H1 (cell line): Measurements from ENCODE around the gene COLEC12. TPM values are rescaled to one million over a fixed set of nuclear protein-coding genes. Genes with fewer than 3 reads are reported as not detected.
A peak's percentile ranks its signal among the peaks of the same experiment; 100 is the strongest.

Experiments
- CTCF ChIA-PET: fragments of 300-600 bp; sonication (Branson Sonifier 250); formaldehyde crosslinking; loops from one replicate; lab custom pipeline; 2021; ENCODE audit not compliant: partially characterized antibody; lab: Charles Lee
- POLR2A ChIA-PET: fragments of 300-600 bp; sonication (Branson Sonifier 250); formaldehyde crosslinking; loops from one replicate; lab custom pipeline; 2021; ENCODE audit warnings: inconsistent platforms; ENCODE audit not compliant: partially characterized antibody; lab: Charles Lee
- DNase-seq, 2 experiments: peaks; one replicate each; pipeline versions ENCODE4 v3.0.0 to v3.0.0-alpha.2; 2010 to 2022; ENCODE audit warnings: low spot score in 2 of 2, low read depth in 1 of 2, mixed read lengths in 1 of 2
- FAIRE-seq: peaks from 2 replicates; lab custom pipeline; 2011; peaks lifted over from hg19 to GRCh38; lab: Jason Lieb, UNC
- H2AFZ ChIP-seq: 2 replicates; pipeline ENCODE4 v1.8.1; 2012; ENCODE audit warnings: low read length, inconsistent platforms
- H2AK5ac ChIP-seq: 2 replicates; pipeline ENCODE4 v1.6.1; 2013; ENCODE audit warnings: low read depth, low read length
- H2BK120ac ChIP-seq: replicated peaks from 2 replicates; pipeline ENCODE3; 2013; ENCODE audit warnings: low read depth, low read length, inconsistent platforms
- H2BK12ac ChIP-seq: 2 replicates; pipeline ENCODE4 v1.6.1; 2013; ENCODE audit warnings: low read depth, low read length
- H2BK15ac ChIP-seq: 2 replicates; pipeline ENCODE4 v1.6.1; 2013; ENCODE audit warnings: low read length
- H2BK20ac ChIP-seq: 2 replicates; pipeline ENCODE4 v1.6.1; 2013; ENCODE audit warnings: low read length
- H2BK5ac ChIP-seq: 2 replicates; pipeline ENCODE4 v1.6.1; 2013; ENCODE audit warnings: low read depth, low read length
- H3K14ac ChIP-seq: 2 replicates; pipeline ENCODE4 v1.6.1; 2013; ENCODE audit warnings: inconsistent platforms; ENCODE audit not compliant: insufficient read length
- H3K18ac ChIP-seq: 2 replicates; pipeline ENCODE4 v1.6.1; 2013; ENCODE audit warnings: low read length; ENCODE audit errors: extremely low read depth
- H3K23ac ChIP-seq: 2 replicates; pipeline ENCODE4 v1.6.1; 2013; ENCODE audit warnings: inconsistent platforms; ENCODE audit not compliant: insufficient read length
- H3K23me2 ChIP-seq: 2 replicates; pipeline ENCODE4 v1.6.1; 2013; ENCODE audit warnings: low read depth, low read length
- H3K27ac ChIP-seq: 2 replicates; pipeline ENCODE4 v1.6.1; 2011; ENCODE audit warnings: low read depth, low read length, inconsistent platforms
- H3K27me3 ChIP-seq, 4 experiments: replicated peaks in 1 of 4; 1 replicate in 1 of 4; 2 replicates in 3 of 4; pipeline versions ENCODE4 v1.6.1 to v1.8.1; 2011 to 2013; ENCODE audit warnings: low read length in 3 of 4, mild to moderate bottlenecking in 3 of 4, inconsistent platforms in 2 of 4, mixed read lengths in 2 of 4, moderate library complexity in 1 of 4; ENCODE audit not compliant: control insufficient read depth in 3 of 4, insufficient read depth in 3 of 4; ENCODE audit errors: extremely low read depth in 1 of 4
- H3K36me3 ChIP-seq, 4 experiments: 2 replicates each; pipeline versions ENCODE4 v1.6.1 to v1.8.1; 2011 to 2013; ENCODE audit warnings: mild to moderate bottlenecking in 4 of 4, low read length in 3 of 4, moderate library complexity in 2 of 4, control low read depth in 1 of 4, inconsistent platforms in 1 of 4; ENCODE audit not compliant: insufficient read depth in 4 of 4, control insufficient read depth in 2 of 4
- H3K4ac ChIP-seq: replicated peaks from 2 replicates; pipeline ENCODE3; 2013; ENCODE audit warnings: low read length, low read depth, mixed read lengths, inconsistent platforms; ENCODE audit not compliant: insufficient read length
- H3K4me1 ChIP-seq, 4 experiments: replicated peaks in 1 of 4; 1 replicate in 1 of 4; 2 replicates in 3 of 4; pipeline versions ENCODE4 v1.6.1 to v1.8.1; 2011 to 2013; ENCODE audit warnings: low read length in 3 of 4, inconsistent platforms in 2 of 4, mixed read lengths in 1 of 4; ENCODE audit not compliant: insufficient read depth in 4 of 4, control insufficient read depth in 3 of 4
- H3K4me2 ChIP-seq, 2 experiments: 2 replicates each; pipeline versions ENCODE4 v1.6.1 to v1.8.1; 2011 to 2013; ENCODE audit warnings: low read depth in 2 of 2, low read length in 2 of 2, control low read depth in 1 of 2, inconsistent platforms in 1 of 2, mild to moderate bottlenecking in 1 of 2; ENCODE audit not compliant: insufficient read depth in 1 of 2
- H3K4me3 ChIP-seq, 4 experiments: fragments of 200-600, 300-600 bp in 1 of 4; sonication (generic), shearing (Covaris generic), sonication (Bioruptor Twin) in 1 of 4; 2 replicates each; pipeline versions ENCODE4 v1.5.1 to v1.8.1; 2011 to 2016; ENCODE audit warnings: low read length in 4 of 4, low read depth in 3 of 4, control low read depth in 2 of 4, inconsistent platforms in 2 of 4, mild to moderate bottlenecking in 2 of 4, mixed read lengths in 1 of 4, moderate library complexity in 1 of 4; ENCODE audit not compliant: insufficient read depth in 2 of 4; ENCODE audit errors: extremely low read depth in 1 of 4
- H3K56ac ChIP-seq: replicated peaks from 2 replicates; pipeline ENCODE3; 2013; ENCODE audit warnings: low read depth, mild to moderate bottlenecking, mixed read lengths, low read length, inconsistent platforms; ENCODE audit not compliant: insufficient read length
- H3K79me1 ChIP-seq: 2 replicates; pipeline ENCODE4 v1.6.1; 2013; ENCODE audit warnings: low read depth, low read length, control low read depth
- H3K79me2 ChIP-seq, 2 experiments: 2 replicates each; pipeline versions ENCODE4 v1.6.1 to v1.8.1; 2012 to 2013; ENCODE audit warnings: low read length in 2 of 2, mild to moderate bottlenecking in 2 of 2, inconsistent platforms in 1 of 2; ENCODE audit not compliant: insufficient read depth in 2 of 2, control insufficient read depth in 1 of 2
- H3K9ac ChIP-seq, 4 experiments: replicated peaks in 1 of 4; 1 replicate in 1 of 4; 2 replicates in 3 of 4; pipeline versions ENCODE4 v1.6.1 to v1.8.1; 2011 to 2013; ENCODE audit warnings: low read depth in 3 of 4, low read length in 3 of 4, control low read depth in 2 of 4, mild to moderate bottlenecking in 2 of 4, moderate library complexity in 2 of 4, inconsistent platforms in 1 of 4; ENCODE audit errors: extremely low read depth in 1 of 4
- H3K9me3 ChIP-seq, 2 experiments: 2 replicates each; pipeline versions ENCODE4 v1.6.1 to v1.8.1; 2012 to 2013; ENCODE audit warnings: mild to moderate bottlenecking in 2 of 2, moderate library complexity in 2 of 2, control low read depth in 1 of 2, inconsistent platforms in 1 of 2, low read depth in 1 of 2, low read length in 1 of 2, mixed read lengths in 1 of 2; ENCODE audit not compliant: insufficient read depth in 2 of 2
- H4K20me1 ChIP-seq, 2 experiments: replicated peaks in 1 of 2; 2 replicates each; pipeline versions ENCODE3 to v1.8.1; 2011 to 2013; ENCODE audit warnings: inconsistent platforms in 2 of 2, low read length in 2 of 2, mild to moderate bottlenecking in 1 of 2; ENCODE audit not compliant: insufficient read depth in 2 of 2, control insufficient read depth in 1 of 2
- H4K5ac ChIP-seq: 2 replicates; pipeline ENCODE4 v1.6.1; 2013; ENCODE audit warnings: low read length, low read depth, mixed read lengths, inconsistent platforms; ENCODE audit not compliant: insufficient read length
- H4K8ac ChIP-seq: 2 replicates; pipeline ENCODE4 v1.8.0; 2013; ENCODE audit warnings: mild to moderate bottlenecking, moderate library complexity, low read length, inconsistent platforms; ENCODE audit not compliant: insufficient read depth; ENCODE audit errors: extremely low read depth
- H4K91ac ChIP-seq: replicated peaks from 2 replicates; pipeline ENCODE3; 2013; ENCODE audit warnings: low read length, mixed read lengths, inconsistent platforms; ENCODE audit not compliant: insufficient read length
- BACH1 ChIP-seq: IDR thresholded peaks from 2 replicates; pipeline ENCODE4 v1.6.1; 2012; ENCODE audit warnings: low read length, improper control_type of control experiment
- CEBPB ChIP-seq: IDR thresholded peaks from 2 replicates; pipeline ENCODE4 v1.6.1; 2012; ENCODE audit warnings: low read depth, low read length
- GTF2F1 ChIP-seq: IDR thresholded peaks from 2 replicates; pipeline ENCODE4 v1.6.1; 2012; ENCODE audit warnings: low read depth, low read length, improper control_type of control experiment, borderline replicate concordance
- POLR2A ChIP-seq, 2 experiments: IDR thresholded peaks; 1 replicate in 1 of 2; 2 replicates in 1 of 2; pipeline ENCODE4 v1.6.1; 2011; ENCODE audit warnings: low read depth in 2 of 2, low read length in 2 of 2, mild to moderate bottlenecking in 2 of 2; ENCODE audit errors: control extremely low read depth in 1 of 2
- RBBP5 ChIP-seq: IDR thresholded peaks from 2 replicates; pipeline ENCODE4 v1.7.1; 2012; ENCODE audit warnings: low read depth, mild to moderate bottlenecking, inconsistent platforms, low read length, moderate library complexity, borderline replicate concordance
- SIRT6 ChIP-seq: IDR thresholded peaks from one replicate; pipeline ENCODE4 v1.7.1; 2012; ENCODE audit warnings: low read length, inconsistent platforms
- SP1 ChIP-seq: IDR thresholded peaks from 2 replicates; pipeline ENCODE4 v1.6.1; 2011; ENCODE audit warnings: low read depth, low read length
- SP4 ChIP-seq: IDR thresholded peaks from 2 replicates; pipeline ENCODE4 v1.6.1; 2012; ENCODE audit warnings: low read length, inconsistent platforms
- TBP ChIP-seq: IDR thresholded peaks from 2 replicates; pipeline ENCODE4 v1.6.1; 2011; ENCODE audit warnings: low read depth, low read length, improper control_type of control experiment
- TEAD4 ChIP-seq: IDR thresholded peaks from 2 replicates; pipeline ENCODE4 v1.6.1; 2012; ENCODE audit warnings: low read depth, low read length, inconsistent platforms, mixed read lengths
- YY1 ChIP-seq: IDR thresholded peaks from 2 replicates; pipeline ENCODE4 v1.6.1; 2011; ENCODE audit warnings: low read depth, mild to moderate bottlenecking, low read length
- WGBS, 2 experiments: shearing (Covaris generic) in 1 of 2; methylation state at CpG; one replicate each; pipeline versions ENCODE4 v1.1.6 to v1.1.7; 2013 to 2015; ENCODE audit warnings: low lambda C conversion rate in 2 of 2, mixed read lengths in 2 of 2, inconsistent platforms in 1 of 2, low coverage in 1 of 2, missing lambda C conversion rate in 1 of 2; ENCODE audit not compliant: insufficient replicate concordance in 2 of 2, insufficient coverage in 1 of 2, insufficient read length in 1 of 2; ENCODE audit errors: extremely low coverage in 1 of 2, missing lambda C conversion rate in 1 of 2; 5-methylcytosine and 5-hydroxymethylcytosine counted together
- polyA plus RNA-seq, 7 experiments: library from polyadenylated mRNA; depleted of rRNA in 3 of 7; stranded (reverse) in 5 of 7; unstranded in 2 of 7; fragments of >200 nt in 5 of 7; fragments of 200-250 nt in 2 of 7; gene quantifications; 1 replicate in 5 of 7; 2 replicates in 1 of 7; 4 replicates in 1 of 7; pipeline versions ENCODE4 v1.2.1 to v1.2.3, GENCODE V29; 2011 to 2013; ENCODE audit warnings: missing spikeins in 2 of 7, mixed read lengths in 2 of 7
- total RNA-seq: library from RNA; stranded (reverse); fragmentation: NEBNext Ultra II Directional; extraction: Animal tissue kit (Norgen Biotek cat#: 25700); gene quantifications from 2 replicates; pipeline ENCODE4 v1.2.1, GENCODE V29; 2021
- TF ChIP-seq, protein P1 (sequence below): IDR thresholded peaks from 2 replicates; pipeline ENCODE4 v1.6.1; 2012; ENCODE audit warnings: inconsistent platforms

COLEC12 gene
- total and polyA plus RNA-seq, 2 of the 8 experiments (the other 6 are each of a cell fraction or from before 2014, with no cell fraction given), result 0.44 to 2.3 TPM

DNA sequence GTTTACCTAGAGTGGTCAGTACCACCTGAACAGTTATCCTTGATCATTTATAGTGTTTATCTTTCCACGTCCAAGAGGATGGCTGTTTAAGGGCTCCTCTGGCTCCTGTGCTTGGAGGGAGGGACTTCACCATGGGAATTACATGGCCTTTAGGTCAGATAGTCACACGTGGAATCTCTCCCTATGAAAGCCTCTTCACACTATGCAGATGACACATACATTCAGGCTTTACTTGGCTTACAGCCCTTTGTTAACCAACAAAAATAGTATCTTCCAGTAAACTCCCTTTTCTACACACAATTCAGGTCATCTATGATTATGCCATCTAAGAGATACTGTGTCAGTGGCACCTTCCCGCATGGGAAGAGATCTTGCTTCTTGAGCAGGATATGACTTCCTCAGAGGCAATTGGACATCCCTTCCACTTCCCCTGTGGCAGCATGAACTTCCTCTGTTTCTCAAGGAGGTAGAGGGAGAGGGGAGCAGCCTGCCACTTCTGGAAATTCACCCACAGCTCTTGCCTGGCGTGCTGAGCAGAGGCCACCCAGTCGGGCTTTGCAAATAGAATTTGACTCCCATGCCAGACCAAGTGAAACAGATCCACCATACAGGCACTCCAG is 53.5 kb downstream of the COLEC12 start:
- no peak overlapping the region for H3K4ac ChIP-seq
- H3K18ac ChIP-seq, result no peak overlapping the region
- no peak overlapping the region for H2AK5ac ChIP-seq
- no peak overlapping the region for H4K91ac ChIP-seq
- H3K36me3 ChIP-seq, result no peaks in the 10 kb centered on the region
- H3K27ac ChIP-seq, result no peak overlapping the region
- peaks cover under 1 to 3% of the 10 kb centered on the region in 2 experiments; a peak in 3 of 4 replicates for H3K9me3 ChIP-seq
- CTCF ChIA-PET, result interaction anchor here (1.0 kb wide), 1 partner anchor 13 kb away, joined by 3 read pairs; no protein-coding TSS in a partner anchor
- DNase-seq (no peak), FAIRE-seq (no peak)
- POLR2A ChIA-PET, result no interaction called here
- no peaks in the 10 kb centered on the region for H3K4me1 ChIP-seq
- H4K5ac ChIP-seq, result no peak overlapping the region
- H3K23me2 ChIP-seq, result no peaks in the 10 kb centered on the region
- H4K8ac ChIP-seq, result no peak overlapping the region
- no peak overlapping the region for H3K23ac ChIP-seq
- no peaks in the 10 kb centered on the region for H3K79me1 ChIP-seq
- WGBS, 2 experiments, result 82% methylated on average over 5 of the region's 5 CpGs; no CpG with 5 or more reads in 1 of the 2 experiments
- H2BK20ac ChIP-seq, result no peak overlapping the region
- no peak overlapping the region for H3K56ac ChIP-seq
- no peak overlapping the region for H2BK5ac ChIP-seq
- TF ChIP-seq POLR2A (IDR thresholded peaks at IDR 0.05; ENCODE audit: control extremely low read depth in 1 of 2, low read depth in 2 of 2, low read length in 2 of 2), result no peak
- no peak for TF ChIP-seq TEAD4
- no peak for TF ChIP-seq BACH1
- no peak for TF ChIP-seq YY1
- TF ChIP-seq SP1, result no peak
- no peak for TF ChIP-seq RBBP5
- TF ChIP-seq CEBPB, result no peak
- no peak for TF ChIP-seq SIRT6
- no peak for TF ChIP-seq GTF2F1
- TF ChIP-seq, protein P1, sequence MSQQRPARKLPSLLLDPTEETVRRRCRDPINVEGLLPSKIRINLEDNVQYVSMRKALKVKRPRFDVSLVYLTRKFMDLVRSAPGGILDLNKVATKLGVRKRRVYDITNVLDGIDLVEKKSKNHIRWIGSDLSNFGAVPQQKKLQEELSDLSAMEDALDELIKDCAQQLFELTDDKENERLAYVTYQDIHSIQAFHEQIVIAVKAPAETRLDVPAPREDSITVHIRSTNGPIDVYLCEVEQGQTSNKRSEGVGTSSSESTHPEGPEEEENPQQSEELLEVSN, result no peak
- no peak for TF ChIP-seq TBP
- no peak for TF ChIP-seq SP4
- TF ChIP-seq, all 59 proteins: peak for 0
- Histone ChIP-seq H3K27me3 (no peaks in the 10 kb centered on the region), H3K79me2 (no peaks in the 10 kb centered on the region), H2BK12ac (no peak overlapping the region), H4K20me1 (no peaks in the 10 kb centered on the region), H2BK15ac (no peak overlapping the region), H3K4me3 (no peak overlapping the region), H3K9ac (no peak overlapping the region), H2BK120ac (no peak overlapping the region), H3K14ac (no peak overlapping the region), H3K4me2 (no peak overlapping the region), H2AFZ (0 out of 2 replicates have a peak overlapping the region, but pooled peaks have one; percentile 19)
